ENCODE measurements around the gene DOCK2.

GRCh38 chr5:169869066-169869465 is 232.0 kb downstream of the DOCK2 start:
- TF ChIP-seq CTCF (conservative IDR thresholded peaks at IDR 0.05; ENCODE audit: low read depth, low read length) = no peak
- no peak for TF ChIP-seq EZH2 (IDR thresholded peaks at IDR 0.05; ENCODE audit: borderline replicate concordance, low read depth, low read length, poor library complexity, severe bottlenecking)

All from A673 (cell line).